OCI-LY1 (cell line): ENCODE results near the gene LMTK2.

ENCODE experiments used
- EZH2 ChIP-seq: fragments of 200-600 bp; sonication (generic), shearing (Covaris generic); IDR thresholded peaks from 2 replicates; pipeline ENCODE4 v1.8.0; 2017; ENCODE audit warnings: borderline replicate concordance, mixed run types, mild to moderate bottlenecking, antibody characterized with exemption, low read length, moderate library complexity, mixed read lengths
- TF ChIP-seq, protein P1 (sequence below): fragments of 200-600 bp; sonication (generic), shearing (Covaris generic); IDR thresholded peaks from 2 replicates; pipeline ENCODE4 v1.5.1; 2017; ENCODE audit warnings: mild to moderate bottlenecking, antibody characterized with exemption, low read length, moderate library complexity, mixed read lengths

DNA sequence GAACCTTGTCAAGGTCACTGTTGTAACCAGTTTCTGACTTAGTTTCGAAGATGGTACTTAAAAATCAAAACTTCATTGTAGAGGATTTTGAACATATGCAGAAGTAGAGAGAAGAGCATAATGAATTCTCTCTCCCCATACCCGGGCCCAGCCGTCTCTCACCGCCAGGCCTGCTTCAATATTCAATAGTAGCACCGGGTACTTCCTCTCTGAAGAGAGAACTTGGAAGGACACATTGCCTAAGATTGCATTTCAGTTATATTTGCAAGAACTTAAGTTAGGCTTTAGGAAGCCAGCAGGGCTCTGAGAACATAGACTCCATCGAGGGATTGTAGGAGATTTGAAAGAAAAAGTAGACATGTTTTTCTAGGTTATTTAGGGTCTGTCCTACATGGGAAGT is 19.1 kb downstream of the LMTK2 start:
- TF ChIP-seq, protein P1, sequence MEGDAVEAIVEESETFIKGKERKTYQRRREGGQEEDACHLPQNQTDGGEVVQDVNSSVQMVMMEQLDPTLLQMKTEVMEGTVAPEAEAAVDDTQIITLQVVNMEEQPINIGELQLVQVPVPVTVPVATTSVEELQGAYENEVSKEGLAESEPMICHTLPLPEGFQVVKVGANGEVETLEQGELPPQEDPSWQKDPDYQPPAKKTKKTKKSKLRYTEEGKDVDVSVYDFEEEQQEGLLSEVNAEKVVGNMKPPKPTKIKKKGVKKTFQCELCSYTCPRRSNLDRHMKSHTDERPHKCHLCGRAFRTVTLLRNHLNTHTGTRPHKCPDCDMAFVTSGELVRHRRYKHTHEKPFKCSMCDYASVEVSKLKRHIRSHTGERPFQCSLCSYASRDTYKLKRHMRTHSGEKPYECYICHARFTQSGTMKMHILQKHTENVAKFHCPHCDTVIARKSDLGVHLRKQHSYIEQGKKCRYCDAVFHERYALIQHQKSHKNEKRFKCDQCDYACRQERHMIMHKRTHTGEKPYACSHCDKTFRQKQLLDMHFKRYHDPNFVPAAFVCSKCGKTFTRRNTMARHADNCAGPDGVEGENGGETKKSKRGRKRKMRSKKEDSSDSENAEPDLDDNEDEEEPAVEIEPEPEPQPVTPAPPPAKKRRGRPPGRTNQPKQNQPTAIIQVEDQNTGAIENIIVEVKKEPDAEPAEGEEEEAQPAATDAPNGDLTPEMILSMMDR: no peak
- TF ChIP-seq EZH2: no peak
